SH-SY5Y (cell line): ENCODE data around the gene OR6K3.

Source experiments
- GATA2 ChIP-seq: IDR thresholded peaks from 2 replicates; pipeline ENCODE4 v1.6.1; 2011; ENCODE audit warnings: mild to moderate bottlenecking, low read depth, low read length
- GATA3 ChIP-seq: IDR thresholded peaks from 2 replicates; pipeline ENCODE4 v1.6.1; 2011; ENCODE audit warnings: low read depth, mild to moderate bottlenecking, low read length, moderate library complexity

OR6K3 gene

DNA sequence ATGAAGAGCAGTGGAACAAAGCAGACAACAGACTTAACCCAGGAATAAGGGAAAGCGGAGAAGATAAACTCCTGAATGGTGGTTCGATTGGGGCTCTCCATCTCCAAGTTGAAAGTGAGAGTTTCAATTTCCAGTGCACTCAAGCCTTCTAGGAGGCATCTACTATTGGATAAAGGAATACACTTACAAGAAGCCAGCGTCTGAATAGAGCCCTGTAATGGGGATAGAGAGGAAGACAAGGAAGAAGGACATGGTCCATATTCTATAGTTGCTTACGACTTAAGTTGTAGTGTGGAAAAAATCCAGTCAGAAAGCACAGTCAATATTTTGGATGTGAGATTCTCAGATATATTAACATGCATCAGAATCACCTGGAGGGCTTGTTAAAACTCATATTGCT is 20.0 kb downstream of the OR6K3 start, which contains the start of gene OR6K2:
OR6K2 (minus strand) TSS at position 101 of the 400 bp plus-strand sequence; CDS start at position 101, 0 bp downstream.
- TF ChIP-seq GATA2 (no peak), GATA3 (no peak)

DNA sequence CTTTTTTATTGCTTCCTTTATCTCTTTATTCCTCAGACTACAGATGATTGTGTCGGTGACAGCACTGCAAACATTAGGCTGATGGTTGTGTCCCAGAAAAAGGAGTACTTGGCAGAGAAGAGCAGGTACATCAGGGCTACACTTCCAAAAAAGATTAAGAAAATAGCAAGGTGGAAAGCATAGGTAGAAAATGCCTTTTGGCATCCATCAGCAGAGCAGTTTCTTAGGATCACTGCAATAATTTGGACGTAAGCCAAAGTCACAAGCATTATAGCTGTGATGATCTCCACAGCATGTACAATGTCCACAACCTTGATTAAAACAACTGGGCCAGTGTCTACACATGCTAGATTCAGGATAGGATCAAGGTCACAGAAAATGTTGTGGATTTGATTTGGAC is 25.9 kb downstream of the OR6K3 start:
- TF ChIP-seq GATA2 = no peak

DNA sequence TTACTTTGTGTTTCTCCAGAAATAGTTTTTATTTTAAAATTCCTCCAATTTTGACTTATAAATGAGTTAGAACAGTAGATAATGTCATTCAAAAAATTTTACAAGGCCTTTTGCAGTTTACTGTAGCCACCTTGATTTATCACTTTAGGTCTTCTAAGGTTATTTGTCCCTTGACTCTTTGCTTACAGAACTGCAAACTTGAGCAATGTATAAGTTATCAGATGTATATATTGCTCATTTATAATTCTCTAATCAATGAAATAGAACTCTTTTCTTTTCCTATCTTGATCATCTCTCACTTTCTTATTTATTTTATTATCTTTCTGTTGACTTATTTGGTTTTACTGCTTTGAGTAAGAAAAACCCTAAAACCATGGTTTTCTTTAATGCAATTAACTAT is 28.2 kb downstream of the OR6K3 start:
- TF ChIP-seq GATA2 (no peak), GATA3 (no peak)

DNA sequence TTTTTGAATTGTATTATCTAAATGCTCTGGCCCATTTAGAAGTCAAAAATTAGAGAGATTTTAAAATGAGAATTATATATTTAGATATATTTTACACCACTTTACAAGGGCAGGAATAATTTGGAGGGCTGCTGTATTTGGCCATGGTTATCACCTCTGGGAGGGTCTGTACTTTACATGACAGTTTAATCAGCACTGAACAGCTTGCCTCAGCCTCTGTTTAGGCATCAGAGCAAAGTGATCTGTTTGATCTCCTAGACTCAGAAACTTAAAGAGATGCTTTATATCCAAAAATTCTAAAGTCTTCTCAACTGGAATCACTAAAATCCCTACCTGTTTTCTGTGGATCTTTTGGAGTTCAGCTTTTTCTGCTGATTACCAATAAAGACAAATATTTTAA is 28.6 kb downstream of the OR6K3 start:
- no peak for TF ChIP-seq GATA2

DNA sequence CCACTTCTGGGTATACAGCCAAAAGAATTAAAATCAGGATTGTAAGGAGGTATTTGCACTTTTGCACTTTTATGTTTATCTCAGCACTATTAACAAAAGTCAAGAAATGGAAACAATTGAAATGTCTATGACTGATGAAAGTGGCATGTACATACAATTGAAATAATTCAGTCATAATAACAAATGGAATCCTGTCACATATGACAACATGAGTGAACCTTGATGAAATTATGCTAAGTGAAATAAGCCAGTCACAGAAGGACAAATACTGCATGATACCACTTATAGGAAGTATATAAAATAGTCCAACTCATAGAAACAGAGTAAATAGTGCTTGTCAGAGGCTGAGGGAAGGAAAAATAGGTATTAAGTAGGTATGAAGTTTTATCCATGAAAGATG is 30.6 kb downstream of the OR6K3 start:
- TF ChIP-seq GATA2 = no peak
- no peak for TF ChIP-seq GATA3

- TF ChIP-seq GATA3 = no peak
- no peak for TF ChIP-seq GATA2
These were observed 31.4 kb downstream of the OR6K3 start for GRCh38 chr1:158689110-158689509.

- TF ChIP-seq GATA2 (no peak), GATA3 (no peak)
These were observed 33.5 kb downstream of the OR6K3 start for GRCh38 chr1:158687037-158687436.

DNA sequence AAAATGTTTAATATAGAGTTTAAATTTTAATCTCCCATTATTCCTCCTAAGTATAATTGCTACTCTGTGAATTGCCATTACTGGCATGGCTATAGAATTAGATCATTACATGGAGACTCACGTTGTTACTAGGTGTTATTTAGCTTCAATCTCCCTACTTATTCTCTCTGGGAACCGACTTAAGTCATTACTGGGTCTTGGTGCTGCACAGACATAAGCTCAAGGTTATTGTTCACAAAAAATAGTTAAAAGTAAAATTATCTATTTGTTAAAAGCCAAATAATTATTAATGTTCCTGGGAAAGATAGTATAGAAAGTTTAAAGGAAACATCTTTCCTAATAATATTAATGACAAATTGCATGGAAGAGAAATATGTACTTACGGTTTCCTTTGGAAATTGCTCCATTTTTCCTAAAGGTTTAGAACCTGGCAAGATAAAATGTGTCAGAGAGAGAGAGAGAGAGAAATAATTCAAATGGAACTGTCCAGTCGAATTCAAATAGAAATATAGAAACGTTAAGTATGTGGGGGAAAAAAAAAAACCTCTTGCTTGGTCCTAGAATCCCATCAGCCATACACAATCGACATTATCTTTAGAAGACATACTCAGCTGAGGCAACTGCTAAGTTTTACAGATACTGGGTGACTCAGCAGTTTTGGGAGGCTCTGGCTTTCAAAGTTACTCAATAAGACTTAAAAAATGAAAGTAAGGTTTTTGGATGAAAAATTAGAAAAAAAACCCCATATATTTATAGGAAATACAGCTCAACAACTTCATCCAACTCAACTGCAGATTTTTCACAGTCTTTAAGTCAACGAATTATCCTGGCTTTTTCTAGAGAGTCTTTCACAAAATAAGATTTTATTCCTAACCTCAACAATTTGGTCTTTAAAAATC is 34.2 kb downstream of the OR6K3 start, which contains the start of gene SPTA1:
SPTA1 (minus strand) TSS at position 605 of the 899 bp plus-strand sequence; CDS start at position 407, 198 bp downstream.
- TF ChIP-seq GATA3 = no peak
- TF ChIP-seq GATA2 = no peak

DNA sequence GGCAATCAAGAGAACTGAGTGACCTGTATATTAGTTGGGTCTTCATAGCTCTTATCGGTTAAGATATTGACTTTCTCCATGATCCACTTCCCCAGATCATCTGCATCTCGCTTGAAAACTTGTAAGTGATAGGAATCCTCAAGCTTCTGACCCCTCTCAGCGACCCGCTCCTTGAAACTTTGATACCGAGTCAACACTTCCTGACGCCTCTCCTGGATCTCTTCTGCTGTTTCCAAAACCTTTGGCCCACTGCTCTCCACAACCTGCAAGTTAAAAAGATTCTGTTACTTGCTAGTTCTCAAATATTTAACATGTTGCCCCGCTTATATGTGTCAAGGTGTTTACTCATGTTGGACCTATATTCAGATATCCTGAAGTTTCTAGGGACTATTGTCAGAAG is 35.4 kb downstream of the OR6K3 start:
- TF ChIP-seq GATA3 (no peak), GATA2 (no peak)

- TF ChIP-seq GATA2 (no peak), GATA3 (no peak)
These were observed 38.9 kb downstream of the OR6K3 start for GRCh38 chr1:158681606-158682005.

- TF ChIP-seq GATA2 = no peak
- TF ChIP-seq GATA3 = no peak
These were observed 41.2 kb downstream of the OR6K3 start for GRCh38 chr1:158679289-158679688.

DNA sequence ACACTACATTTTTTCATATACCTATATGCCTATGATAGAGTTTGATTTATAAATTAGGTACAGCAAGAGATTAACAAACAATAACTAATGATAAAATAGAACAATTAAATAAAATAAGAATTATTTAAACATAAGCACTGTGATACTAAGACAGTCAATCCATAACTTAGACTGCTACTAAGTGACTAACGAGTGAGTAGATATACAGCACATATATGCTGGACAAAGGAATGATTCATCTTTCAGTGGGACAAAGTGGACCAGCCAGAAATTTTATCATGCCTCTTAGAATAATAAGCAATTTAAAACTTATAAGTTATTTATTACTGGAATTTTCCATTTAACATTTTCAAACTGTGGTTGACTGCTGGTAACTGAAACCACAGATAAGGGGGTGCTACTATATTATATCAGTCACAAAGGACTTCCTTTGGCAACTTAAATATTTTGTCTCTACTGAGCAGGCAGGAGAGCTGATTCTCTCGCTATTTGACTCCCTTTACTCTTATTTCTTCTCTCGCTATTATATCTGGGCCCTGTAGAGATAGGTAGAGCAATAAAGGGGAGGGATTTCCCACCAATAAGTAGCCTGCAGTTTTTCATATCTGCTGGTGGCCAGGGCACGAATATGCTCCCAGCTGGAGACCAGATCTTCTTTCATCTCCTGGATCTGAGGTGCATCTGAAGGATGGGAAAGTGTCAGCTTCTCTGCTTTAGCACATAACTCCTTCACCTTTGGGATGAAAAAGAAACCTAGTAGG is 44.8 kb downstream of the OR6K3 start:
- TF ChIP-seq GATA3 (no peak), GATA2 (no peak)

GRCh38 chr1:158674302-158674701 is 46.2 kb downstream of the OR6K3 start:
- TF ChIP-seq GATA3 (no peak), GATA2 (no peak)
